OCI-LY7 (cell line): ENCODE measurements around the gene ABCA13.

Experiments used
- EZH2phosphoT487 ChIP-seq: fragments of 200-600 bp; sonication (generic); IDR thresholded peaks from 2 replicates; pipeline ENCODE4 v1.6.1; 2018; ENCODE audit warnings: low read depth, borderline replicate concordance, mild to moderate bottlenecking, mixed run types, antibody characterized with exemption, low read length, moderate library complexity, mixed read lengths
- TF ChIP-seq, protein P1 (sequence below): fragments of 200-600 bp; sonication (generic); conservative IDR thresholded peaks from 2 replicates; pipeline ENCODE4 v1.5.1; 2014; ENCODE audit warnings: mild to moderate bottlenecking, antibody characterized with exemption, low read length, moderate library complexity, mixed read lengths

GRCh38 chr7:48237354-48237753 lies 66.1 kb downstream of the ABCA13 start:
- TF ChIP-seq, protein P1, sequence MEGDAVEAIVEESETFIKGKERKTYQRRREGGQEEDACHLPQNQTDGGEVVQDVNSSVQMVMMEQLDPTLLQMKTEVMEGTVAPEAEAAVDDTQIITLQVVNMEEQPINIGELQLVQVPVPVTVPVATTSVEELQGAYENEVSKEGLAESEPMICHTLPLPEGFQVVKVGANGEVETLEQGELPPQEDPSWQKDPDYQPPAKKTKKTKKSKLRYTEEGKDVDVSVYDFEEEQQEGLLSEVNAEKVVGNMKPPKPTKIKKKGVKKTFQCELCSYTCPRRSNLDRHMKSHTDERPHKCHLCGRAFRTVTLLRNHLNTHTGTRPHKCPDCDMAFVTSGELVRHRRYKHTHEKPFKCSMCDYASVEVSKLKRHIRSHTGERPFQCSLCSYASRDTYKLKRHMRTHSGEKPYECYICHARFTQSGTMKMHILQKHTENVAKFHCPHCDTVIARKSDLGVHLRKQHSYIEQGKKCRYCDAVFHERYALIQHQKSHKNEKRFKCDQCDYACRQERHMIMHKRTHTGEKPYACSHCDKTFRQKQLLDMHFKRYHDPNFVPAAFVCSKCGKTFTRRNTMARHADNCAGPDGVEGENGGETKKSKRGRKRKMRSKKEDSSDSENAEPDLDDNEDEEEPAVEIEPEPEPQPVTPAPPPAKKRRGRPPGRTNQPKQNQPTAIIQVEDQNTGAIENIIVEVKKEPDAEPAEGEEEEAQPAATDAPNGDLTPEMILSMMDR: no peak
- no peak for TF ChIP-seq EZH2phosphoT487
